Activated CD4-positive, alpha-beta T cell treated with anti-CD3 and anti-CD28 coated beads, Interleukin-2, amount 50 U/mL, for 48 hours (primary cell): Measurements from ENCODE around the gene OPCML.

ENCODE experiments used
- DNase-seq, 2 experiments: peaks; one replicate each; pipeline ENCODE4 v3.0.0-alpha.2; 2020

The OPCML gene

DNA sequence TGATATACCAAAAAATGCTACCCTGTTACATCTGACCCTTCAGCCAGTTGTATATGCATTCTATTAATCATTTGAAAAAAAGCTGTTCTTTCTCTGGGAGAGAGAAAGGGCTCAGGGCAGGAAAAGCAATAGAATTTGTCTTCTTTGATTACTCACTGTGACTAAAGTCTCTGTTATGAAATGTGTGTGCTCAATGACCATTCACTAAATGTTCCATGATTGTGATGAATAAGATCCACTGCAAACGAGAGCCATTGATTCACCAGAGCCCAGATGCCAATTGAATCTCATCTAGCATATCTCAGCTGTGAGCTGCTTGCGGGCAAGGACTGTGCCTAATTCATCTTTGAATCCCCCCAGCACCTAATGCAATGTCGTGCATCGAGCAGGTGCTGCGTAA lies 184.3 kb downstream of the OPCML start:
- DNase-seq: no peak

- DNase-seq: no peak
These were observed 186.2 kb downstream of the OPCML start for GRCh38 chr11:133346137-133346536.

- no peak for DNase-seq
These were observed 188.3 kb downstream of the OPCML start for GRCh38 chr11:133343951-133344350.

GRCh38 chr11:133339495-133340140 lies 192.7 kb downstream of the OPCML start:
- DNase-seq: no peak

- no peak for DNase-seq
These were observed 193.7 kb downstream of the OPCML start for GRCh38 chr11:133338588-133338987.

DNA sequence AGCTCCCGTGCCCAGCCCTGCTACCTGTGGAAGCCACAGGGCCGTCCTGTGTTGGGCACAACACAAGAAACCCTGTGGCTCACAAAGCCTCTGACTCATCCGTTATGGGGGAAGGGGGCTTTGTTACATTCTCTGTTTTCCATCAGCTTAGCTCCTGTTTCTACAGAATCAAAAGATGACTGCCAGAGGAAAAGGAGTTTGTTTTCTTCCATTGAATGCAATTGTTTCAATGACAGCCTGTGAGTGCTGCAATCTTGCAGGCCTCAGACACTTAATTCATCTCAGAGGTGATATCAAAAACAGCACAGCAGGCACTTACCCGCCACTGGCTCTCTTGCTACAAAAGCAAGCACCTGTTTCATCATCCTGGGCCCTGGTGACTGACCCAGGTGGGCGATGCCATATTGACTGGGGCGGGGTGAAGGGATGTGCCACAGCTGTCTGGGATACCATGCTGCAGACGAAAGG lies 194.3 kb downstream of the OPCML start:
- DNase-seq: no peak

- no peak for DNase-seq
These were observed 195.1 kb downstream of the OPCML start for GRCh38 chr11:133337193-133337592.

- DNase-seq: no peak
These were observed 201.3 kb downstream of the OPCML start for GRCh38 chr11:133331031-133331430.

DNA sequence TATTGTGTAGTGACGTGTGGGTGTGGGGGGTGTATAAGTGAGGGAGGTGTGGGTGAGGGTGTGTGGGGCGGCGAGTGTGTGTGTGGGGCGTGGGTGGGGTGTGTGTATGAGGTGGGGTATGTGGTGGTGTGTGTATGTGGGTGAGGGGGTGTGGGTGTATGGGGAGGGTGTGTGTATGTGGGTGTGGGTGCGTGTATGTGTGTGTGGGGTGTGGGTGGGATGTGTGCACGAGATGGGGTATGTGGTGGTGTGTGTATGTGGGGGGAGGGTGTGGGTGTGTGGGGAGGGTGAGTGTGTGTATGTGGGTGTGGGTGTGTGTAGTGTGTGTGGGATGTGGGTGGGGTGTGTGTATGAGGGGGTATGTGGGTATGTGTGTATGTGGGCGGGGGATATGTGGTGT lies 205.5 kb downstream of the OPCML start:
- no peak for DNase-seq

GRCh38 chr11:133326332-133326731 lies 206.0 kb downstream of the OPCML start:
- no peak for DNase-seq

DNA sequence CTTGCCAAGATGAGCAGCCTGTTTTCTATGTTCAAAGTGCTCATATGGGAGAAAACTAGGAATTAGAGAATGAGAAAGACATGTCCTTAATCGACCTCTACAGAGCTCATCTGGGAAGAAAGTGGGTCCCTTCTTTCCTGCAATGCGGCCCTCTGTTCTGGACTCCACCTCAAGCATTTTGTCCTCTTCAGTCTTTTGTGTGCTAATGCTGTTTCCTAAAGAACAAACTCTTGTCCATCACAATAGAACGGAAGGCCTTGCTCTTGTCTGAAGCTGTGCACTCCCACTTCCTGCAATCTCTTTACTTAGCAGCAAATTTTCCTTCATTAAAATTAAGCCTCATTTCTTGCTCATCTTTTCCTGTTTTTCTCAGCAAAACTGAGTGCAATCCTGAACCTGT lies 206.6 kb downstream of the OPCML start:
- no peak for DNase-seq

DNA sequence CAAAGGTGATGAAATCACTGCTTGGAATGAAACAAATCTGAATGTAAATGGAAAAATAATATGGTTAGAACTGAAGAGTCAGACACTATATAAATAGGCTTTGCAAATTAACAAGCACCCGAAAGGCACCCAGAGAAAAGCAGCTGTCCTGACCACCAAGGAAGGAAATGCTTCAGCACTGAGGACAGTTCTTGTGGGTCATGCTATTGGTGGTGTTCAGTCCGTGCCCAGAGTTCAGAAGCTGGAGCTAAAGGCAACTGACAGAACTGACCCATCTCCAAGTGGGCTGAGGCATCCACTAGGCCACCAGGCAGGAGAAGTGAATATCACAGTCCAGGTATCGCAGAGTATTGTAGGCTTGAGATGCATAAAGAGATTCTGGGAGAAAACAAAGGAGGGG lies 208.9 kb downstream of the OPCML start:
- no peak for DNase-seq

- DNase-seq: no peak
These were observed 214.1 kb downstream of the OPCML start for GRCh38 chr11:133318221-133318620.

DNA sequence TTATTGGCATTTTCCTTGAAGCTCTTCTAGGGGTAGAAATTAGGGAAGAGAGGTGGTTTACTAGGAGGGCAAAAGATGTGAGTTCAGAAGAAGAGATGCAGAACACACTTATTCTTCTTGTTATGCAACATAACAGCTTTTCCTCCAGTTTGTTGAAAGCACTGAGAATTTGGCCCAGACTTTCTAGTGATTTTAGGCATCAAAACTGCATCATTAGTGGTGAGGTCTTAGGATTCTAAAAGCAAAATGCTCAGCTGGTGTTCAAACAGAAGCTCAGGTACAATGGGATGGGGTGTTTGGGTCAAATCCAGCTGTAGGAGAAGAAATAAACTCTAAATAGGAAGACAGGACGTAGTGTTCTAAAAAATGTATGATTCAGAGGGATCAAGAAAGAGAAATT lies 221.1 kb downstream of the OPCML start:
- no peak for DNase-seq

DNA sequence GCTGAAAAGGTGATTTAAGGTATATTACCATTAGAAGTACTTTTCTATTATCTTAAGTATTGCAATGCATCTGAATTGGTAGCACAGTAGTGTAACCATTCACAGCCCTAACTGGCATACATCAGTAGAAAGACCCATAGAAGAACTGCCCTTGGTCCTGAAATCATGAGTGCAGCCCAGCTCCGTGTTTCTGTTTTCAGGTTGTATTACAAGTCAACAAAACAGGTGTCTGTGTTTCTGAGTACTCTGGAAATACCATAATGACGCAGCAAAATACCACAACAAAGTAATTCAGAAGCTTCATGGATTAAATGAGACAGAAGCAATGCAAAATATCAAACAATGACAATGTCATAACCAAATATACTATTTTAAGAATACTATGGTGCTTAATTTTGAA lies 226.3 kb downstream of the OPCML start:
- no peak for DNase-seq

GRCh38 chr11:133305208-133305956 lies 226.9 kb downstream of the OPCML start:
- DNase-seq: no peak

GRCh38 chr11:133303262-133303661 lies 229.0 kb downstream of the OPCML start:
- no peak for DNase-seq

- DNase-seq: no peak
These were observed 230.2 kb downstream of the OPCML start for GRCh38 chr11:133302056-133302455.

- DNase-seq: no peak
These were observed 231.6 kb downstream of the OPCML start for GRCh38 chr11:133300666-133301065.

- no peak for DNase-seq
These were observed 240.5 kb downstream of the OPCML start for GRCh38 chr11:133291780-133292179.

- DNase-seq: no peak
These were observed 246.9 kb downstream of the OPCML start for GRCh38 chr11:133285359-133285758.

GRCh38 chr11:133284156-133284555 lies 248.1 kb downstream of the OPCML start:
- DNase-seq: no peak

- no peak for DNase-seq
These were observed 254.4 kb downstream of the OPCML start for GRCh38 chr11:133277886-133278285.
